DND-41 (cell line): Measurements from ENCODE around the gene ANO5.

Experiments
- EZH2 ChIP-seq: IDR thresholded peaks from 3 replicates; pipeline ENCODE4 v1.6.1; 2012; ENCODE audit warnings: borderline replicate concordance, low read depth, mild to moderate bottlenecking, moderate library complexity, low read length, inconsistent platforms; ENCODE audit not compliant: severe bottlenecking
- TF ChIP-seq, protein P1 (sequence below): IDR thresholded peaks from 2 replicates; pipeline ENCODE4 v1.5.1; 2012; ENCODE audit warnings: borderline replicate concordance, low read length, moderate library complexity, mild to moderate bottlenecking; ENCODE audit not compliant: poor library complexity, severe bottlenecking; ENCODE audit errors: extremely low read depth

DNA sequence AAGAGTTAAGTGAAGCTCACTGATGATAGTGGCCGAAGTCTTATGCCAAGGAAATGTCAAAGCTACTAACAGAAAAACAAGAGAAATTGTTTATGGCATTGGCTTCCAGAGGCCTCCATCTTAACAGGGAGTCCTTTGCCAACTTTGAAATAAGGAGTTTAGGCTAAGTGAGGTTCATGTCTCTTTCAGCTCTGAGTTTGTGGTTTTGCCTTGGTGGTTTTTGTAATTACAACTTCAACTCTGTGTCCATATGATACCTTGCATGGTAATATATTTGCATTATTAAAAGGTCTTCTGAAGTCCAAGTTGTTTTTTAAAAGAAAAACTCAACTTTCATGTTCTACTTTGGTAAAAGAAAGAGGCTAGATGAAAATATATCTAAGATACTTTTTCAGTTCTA, 31.4 kb upstream of the ANO5 start:
- TF ChIP-seq, protein P1, sequence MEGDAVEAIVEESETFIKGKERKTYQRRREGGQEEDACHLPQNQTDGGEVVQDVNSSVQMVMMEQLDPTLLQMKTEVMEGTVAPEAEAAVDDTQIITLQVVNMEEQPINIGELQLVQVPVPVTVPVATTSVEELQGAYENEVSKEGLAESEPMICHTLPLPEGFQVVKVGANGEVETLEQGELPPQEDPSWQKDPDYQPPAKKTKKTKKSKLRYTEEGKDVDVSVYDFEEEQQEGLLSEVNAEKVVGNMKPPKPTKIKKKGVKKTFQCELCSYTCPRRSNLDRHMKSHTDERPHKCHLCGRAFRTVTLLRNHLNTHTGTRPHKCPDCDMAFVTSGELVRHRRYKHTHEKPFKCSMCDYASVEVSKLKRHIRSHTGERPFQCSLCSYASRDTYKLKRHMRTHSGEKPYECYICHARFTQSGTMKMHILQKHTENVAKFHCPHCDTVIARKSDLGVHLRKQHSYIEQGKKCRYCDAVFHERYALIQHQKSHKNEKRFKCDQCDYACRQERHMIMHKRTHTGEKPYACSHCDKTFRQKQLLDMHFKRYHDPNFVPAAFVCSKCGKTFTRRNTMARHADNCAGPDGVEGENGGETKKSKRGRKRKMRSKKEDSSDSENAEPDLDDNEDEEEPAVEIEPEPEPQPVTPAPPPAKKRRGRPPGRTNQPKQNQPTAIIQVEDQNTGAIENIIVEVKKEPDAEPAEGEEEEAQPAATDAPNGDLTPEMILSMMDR = no peak
- no peak for TF ChIP-seq EZH2
